NCI-H2029 treated with DMSO at 0.1 percent for 48 hours (cell line): Measurements from ENCODE around the gene IFI27L1.

Experiments
- DNase-seq: peaks from one replicate; lab custom pipeline; 2025; lab: John Stamatoyannopoulos, UW

IFI27L1 gene

GRCh38 chr14:94080621-94081385 lies at the start of gene IFI27L1, which contains the start of gene DDX24:
TSS of gene IFI27L1 (plus strand) at chr14:94081310. CDS start at chr14:94096938, 15,628 bp downstream.
TSS of gene DDX24 (minus strand) at chr14:94081202. CDS start at chr14:94079742, 1,460 bp downstream.
- peak; percentile 18 for DNase-seq

- DNase-seq: no peak
Observed at GRCh38 chr14:94031883-94032279, 49.2 kb upstream of the IFI27L1 start.

GRCh38 chr14:94034886-94035285 lies 46.2 kb upstream of the IFI27L1 start:
- DNase-seq: no peak

- no peak for DNase-seq
Observed at GRCh38 chr14:94036313-94037167, 44.6 kb upstream of the IFI27L1 start.

GRCh38 chr14:94037954-94038353 lies 43.2 kb upstream of the IFI27L1 start:
- no peak for DNase-seq

- DNase-seq: no peak
Observed at GRCh38 chr14:94038510-94038909, 42.6 kb upstream of the IFI27L1 start.

- no peak for DNase-seq
Observed at GRCh38 chr14:94038921-94039629, 42.0 kb upstream of the IFI27L1 start.

GRCh38 chr14:94040247-94040646 lies 40.9 kb upstream of the IFI27L1 start:
- DNase-seq: no peak

- no peak for DNase-seq
Observed at GRCh38 chr14:94040796-94041195, 40.3 kb upstream of the IFI27L1 start.

GRCh38 chr14:94041551-94042346 lies 39.4 kb upstream of the IFI27L1 start:
- no peak for DNase-seq

GRCh38 chr14:94042433-94043091 lies 38.5 kb upstream of the IFI27L1 start:
- DNase-seq: no peak

- DNase-seq: no peak
Observed at GRCh38 chr14:94043111-94043755, 37.9 kb upstream of the IFI27L1 start.

GRCh38 chr14:94043756-94044475 lies 37.2 kb upstream of the IFI27L1 start:
- no peak for DNase-seq

GRCh38 chr14:94044476-94045091 lies 36.5 kb upstream of the IFI27L1 start:
- DNase-seq: no peak

- no peak for DNase-seq
Observed at GRCh38 chr14:94045101-94045500, 36.0 kb upstream of the IFI27L1 start.

GRCh38 chr14:94045563-94046345 lies 35.4 kb upstream of the IFI27L1 start:
- no peak for DNase-seq

GRCh38 chr14:94046696-94047250 lies 34.3 kb upstream of the IFI27L1 start:
- no peak for DNase-seq

- no peak for DNase-seq
Observed at GRCh38 chr14:94047581-94047980, 33.5 kb upstream of the IFI27L1 start.
